Panc1 (cell line): ENCODE results near the gene PRCD. TPM values are rescaled to one million over a fixed set of nuclear protein-coding genes. Genes with fewer than 3 reads are reported as not detected.

Experiments
- ATAC-seq: fragments of 200-7000 bp; cut with Tn5 transposase; 2 replicates; pipeline ENCODE4 v1.9.1; 2020; ENCODE audit warnings: mild to moderate bottlenecking, moderate library complexity
- BruUV-seq: library from RNA; stranded (reverse); fragments of 400-500 nt; replicated peaks from 2 replicates; lab custom pipeline; 2021; lab: Mats Ljungman, UMichigan
- CTCF ChIA-PET: fragments of 300-600 bp; sonication (Branson Sonifier 250); formaldehyde crosslinking; loops from one replicate; lab custom pipeline; 2022; ENCODE audit warnings: antibody characterized with exemption; lab: Charles Lee
- POLR2A ChIA-PET: fragments of 300-600 bp; sonication (Branson Sonifier 250); formaldehyde crosslinking; loops from one replicate; lab custom pipeline; 2022; ENCODE audit warnings: antibody characterized with exemption; lab: Charles Lee
- DNase-seq: peaks from one replicate; pipeline ENCODE4 v3.0.0-alpha.2; 2010; ENCODE audit warnings: low read depth, low spot score
- H3K27ac ChIP-seq: 2 replicates; pipeline ENCODE4 v1.5.1; 2011; ENCODE audit warnings: mild to moderate bottlenecking, low read length, inconsistent platforms
- H3K27me3 ChIP-seq: fragments of 200-500 bp; sonication (Bioruptor generic); 2 replicates; pipeline ENCODE4 v1.6.0; 2014; ENCODE audit warnings: low read length, inconsistent platforms; ENCODE audit not compliant: control insufficient read depth, insufficient read depth
- H3K36me3 ChIP-seq: fragments of 200-500 bp; sonication (Bioruptor generic); 2 replicates; pipeline ENCODE4 v1.5.1; 2014; ENCODE audit warnings: inconsistent platforms, mild to moderate bottlenecking, low read length, moderate library complexity; ENCODE audit not compliant: control insufficient read depth, insufficient read depth
- H3K4me1 ChIP-seq: 2 replicates; pipeline ENCODE4 v1.5.1; 2011; ENCODE audit warnings: inconsistent platforms, mild to moderate bottlenecking, low read length, moderate library complexity; ENCODE audit not compliant: control insufficient read depth, insufficient read depth
- H3K4me3 ChIP-seq, 2 experiments: 2 replicates each; pipeline ENCODE4 v1.5.1; 2011 to 2012; ENCODE audit warnings: low read depth in 2 of 2, low read length in 2 of 2, mild to moderate bottlenecking in 2 of 2, inconsistent platforms in 1 of 2, moderate library complexity in 1 of 2
- H3K9me3 ChIP-seq: fragments of 200-500 bp; sonication (Bioruptor generic); 2 replicates; pipeline ENCODE4 v1.5.1; 2014; ENCODE audit warnings: low read depth, mild to moderate bottlenecking, inconsistent platforms, low read length, moderate library complexity; ENCODE audit not compliant: control insufficient read depth, insufficient read depth
- POLR2AphosphoS5 ChIP-seq: IDR thresholded peaks from 2 replicates; pipeline ENCODE4 v1.6.1; 2012; ENCODE audit warnings: mild to moderate bottlenecking, low read depth, low read length, moderate library complexity
- SIN3A ChIP-seq: IDR thresholded peaks from 2 replicates; pipeline ENCODE4 v1.6.1; 2012; ENCODE audit warnings: low read depth, mild to moderate bottlenecking, low read length, moderate library complexity, borderline replicate concordance; ENCODE audit not compliant: insufficient read depth
- TCF7L2 ChIP-seq: IDR thresholded peaks from 2 replicates; pipeline ENCODE4 v1.6.1; 2011; ENCODE audit warnings: mild to moderate bottlenecking, low read depth, low read length, inconsistent platforms
- in situ Hi-C: cut with HindIII; loops from 2 replicates; pipeline ENCODE4 v1.10.0; 2016; ENCODE audit warnings: low sequenced_read_pairs, low pct_unique_long_range_greater_than_20kb
- intact Hi-C: fragments of 100-400 bp; cut with micrococcal nuclease; formaldehyde crosslinking; loops from one replicate; pipeline ENCODE4 v1.10.0; 2022; ENCODE audit not compliant: unreplicated experiment
- total RNA-seq: library from RNA; stranded (reverse); gene quantifications from one replicate; pipeline ENCODE4 v1.2.1, GENCODE V29; 2021; ENCODE audit not compliant: unreplicated experiment
- TF ChIP-seq, protein P1 (sequence below): fragments of 450-650 bp; IDR thresholded peaks from 2 replicates; pipeline ENCODE4 v1.5.1; 2017; ENCODE audit warnings: mild to moderate bottlenecking
- TF ChIP-seq, protein P2 (sequence below), 2 experiments: IDR thresholded peaks; 2 replicates each; pipeline ENCODE4 v1.6.1; 2011 to 2012; ENCODE audit warnings: low read depth in 2 of 2, control low read depth in 1 of 2, low read length in 1 of 2, mild to moderate bottlenecking in 1 of 2, moderate library complexity in 1 of 2; ENCODE audit not compliant: insufficient read depth in 1 of 2

Gene PRCD
- total RNA-seq, 1 experiment from 2014 or later = 0.54 TPM

DNA sequence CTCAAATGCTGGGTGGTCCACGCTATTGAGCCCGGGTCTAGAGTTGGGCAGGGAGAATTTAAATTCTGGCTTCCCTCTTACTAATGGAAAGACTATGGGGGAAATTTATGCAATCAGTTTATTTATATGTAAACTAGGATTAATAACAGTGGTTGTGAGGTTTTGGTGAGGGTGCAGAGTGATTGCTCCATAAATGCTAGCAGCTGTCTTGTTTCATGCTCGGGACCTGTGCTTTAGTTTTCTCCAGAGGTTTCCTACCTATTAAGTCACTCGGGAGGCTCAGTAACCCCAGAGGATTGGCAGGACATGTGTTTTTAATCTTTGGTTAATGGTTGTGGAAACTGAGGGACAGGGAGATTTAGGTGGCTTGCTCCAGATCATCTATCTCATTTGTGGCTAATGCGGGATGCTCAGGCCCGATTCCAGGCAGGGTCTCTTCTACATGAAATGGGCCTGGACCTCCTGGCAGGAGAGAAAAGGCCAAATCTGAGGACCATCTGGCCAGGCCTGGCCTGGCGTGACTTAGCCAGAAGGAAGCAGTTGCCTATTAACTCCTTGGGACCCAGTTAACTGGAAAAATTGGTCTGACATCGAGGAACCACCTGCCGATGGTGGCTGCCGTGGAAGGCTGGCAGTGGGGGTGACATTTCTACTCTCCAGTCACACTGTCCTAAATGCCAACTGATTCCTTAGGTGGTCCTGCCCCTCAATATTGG lies 2.1 kb downstream of the PRCD start:
- H3K4me3 ChIP-seq = no peak overlapping the region
- H3K4me1 ChIP-seq = peaks cover 24% of the 10 kb centered on the region
- TF ChIP-seq, protein P1, sequence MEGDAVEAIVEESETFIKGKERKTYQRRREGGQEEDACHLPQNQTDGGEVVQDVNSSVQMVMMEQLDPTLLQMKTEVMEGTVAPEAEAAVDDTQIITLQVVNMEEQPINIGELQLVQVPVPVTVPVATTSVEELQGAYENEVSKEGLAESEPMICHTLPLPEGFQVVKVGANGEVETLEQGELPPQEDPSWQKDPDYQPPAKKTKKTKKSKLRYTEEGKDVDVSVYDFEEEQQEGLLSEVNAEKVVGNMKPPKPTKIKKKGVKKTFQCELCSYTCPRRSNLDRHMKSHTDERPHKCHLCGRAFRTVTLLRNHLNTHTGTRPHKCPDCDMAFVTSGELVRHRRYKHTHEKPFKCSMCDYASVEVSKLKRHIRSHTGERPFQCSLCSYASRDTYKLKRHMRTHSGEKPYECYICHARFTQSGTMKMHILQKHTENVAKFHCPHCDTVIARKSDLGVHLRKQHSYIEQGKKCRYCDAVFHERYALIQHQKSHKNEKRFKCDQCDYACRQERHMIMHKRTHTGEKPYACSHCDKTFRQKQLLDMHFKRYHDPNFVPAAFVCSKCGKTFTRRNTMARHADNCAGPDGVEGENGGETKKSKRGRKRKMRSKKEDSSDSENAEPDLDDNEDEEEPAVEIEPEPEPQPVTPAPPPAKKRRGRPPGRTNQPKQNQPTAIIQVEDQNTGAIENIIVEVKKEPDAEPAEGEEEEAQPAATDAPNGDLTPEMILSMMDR = no peak
- TF ChIP-seq, protein P2, sequence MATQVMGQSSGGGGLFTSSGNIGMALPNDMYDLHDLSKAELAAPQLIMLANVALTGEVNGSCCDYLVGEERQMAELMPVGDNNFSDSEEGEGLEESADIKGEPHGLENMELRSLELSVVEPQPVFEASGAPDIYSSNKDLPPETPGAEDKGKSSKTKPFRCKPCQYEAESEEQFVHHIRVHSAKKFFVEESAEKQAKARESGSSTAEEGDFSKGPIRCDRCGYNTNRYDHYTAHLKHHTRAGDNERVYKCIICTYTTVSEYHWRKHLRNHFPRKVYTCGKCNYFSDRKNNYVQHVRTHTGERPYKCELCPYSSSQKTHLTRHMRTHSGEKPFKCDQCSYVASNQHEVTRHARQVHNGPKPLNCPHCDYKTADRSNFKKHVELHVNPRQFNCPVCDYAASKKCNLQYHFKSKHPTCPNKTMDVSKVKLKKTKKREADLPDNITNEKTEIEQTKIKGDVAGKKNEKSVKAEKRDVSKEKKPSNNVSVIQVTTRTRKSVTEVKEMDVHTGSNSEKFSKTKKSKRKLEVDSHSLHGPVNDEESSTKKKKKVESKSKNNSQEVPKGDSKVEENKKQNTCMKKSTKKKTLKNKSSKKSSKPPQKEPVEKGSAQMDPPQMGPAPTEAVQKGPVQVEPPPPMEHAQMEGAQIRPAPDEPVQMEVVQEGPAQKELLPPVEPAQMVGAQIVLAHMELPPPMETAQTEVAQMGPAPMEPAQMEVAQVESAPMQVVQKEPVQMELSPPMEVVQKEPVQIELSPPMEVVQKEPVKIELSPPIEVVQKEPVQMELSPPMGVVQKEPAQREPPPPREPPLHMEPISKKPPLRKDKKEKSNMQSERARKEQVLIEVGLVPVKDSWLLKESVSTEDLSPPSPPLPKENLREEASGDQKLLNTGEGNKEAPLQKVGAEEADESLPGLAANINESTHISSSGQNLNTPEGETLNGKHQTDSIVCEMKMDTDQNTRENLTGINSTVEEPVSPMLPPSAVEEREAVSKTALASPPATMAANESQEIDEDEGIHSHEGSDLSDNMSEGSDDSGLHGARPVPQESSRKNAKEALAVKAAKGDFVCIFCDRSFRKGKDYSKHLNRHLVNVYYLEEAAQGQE (IDR thresholded peaks at IDR 0.05; ENCODE audit: insufficient read depth in 1 of 2, low read depth in 2 of 2, low read length in 1 of 2) = no peak
- BruUV-seq = no TSS peak
- intact Hi-C loops = no loop called here
- H3K27me3 ChIP-seq = no peaks in the 10 kb centered on the region; the same call in 1 of the 2 replicates
- H3K36me3 ChIP-seq = no peaks in the 10 kb centered on the region
- in situ Hi-C loops = no loop called here
- H3K27ac ChIP-seq = peak overlapping the region; percentile 64; the same call in 1 of the 2 replicates
- ChIA-PET CTCF (no interaction called here), POLR2A (no interaction called here)
- no peaks in the 10 kb centered on the region for H3K9me3 ChIP-seq
- no peak for ATAC-seq
- DNase-seq = no peak

DNA sequence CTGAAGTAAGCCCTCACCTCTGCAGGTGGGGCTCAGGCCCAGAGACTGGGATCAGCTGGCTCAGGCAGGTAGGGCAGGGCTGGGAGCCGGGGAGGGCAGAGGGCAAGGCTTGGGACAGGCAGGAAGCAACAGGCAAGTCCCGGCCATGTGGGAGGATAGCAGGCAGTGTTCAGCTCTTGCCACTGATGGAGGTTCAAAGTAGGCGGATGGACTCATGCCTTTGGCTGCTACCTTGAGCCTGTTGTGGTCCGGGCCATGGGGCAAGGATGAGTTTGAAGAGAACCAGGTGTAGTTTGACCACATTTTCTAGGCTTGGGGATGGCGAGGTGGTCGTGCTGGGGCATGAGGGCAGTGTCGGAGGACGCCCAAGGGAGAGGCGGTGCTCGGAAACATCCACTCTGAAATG lies 2.7 kb downstream of the PRCD start:
- Histone ChIP-seq H3K4me3 (no peak overlapping the region), H3K36me3 (no peaks in the 10 kb centered on the region), H3K27ac (no peak overlapping the region), H3K4me1 (peaks cover 28% of the 10 kb centered on the region), H3K9me3 (no peaks in the 10 kb centered on the region), H3K27me3 (no peaks in the 10 kb centered on the region; the same call in 1 of the 2 replicates)
- CTCF ChIA-PET = interaction anchor here (0.6 kb wide), 1 partner anchor 129 kb away, joined by 4 read pairs; no protein-coding TSS in a partner anchor
- DNase-seq = no peak
- POLR2A ChIA-PET = interaction anchor here (1.5 kb wide), 1 partner anchor 14 kb away, joined by 4 read pairs; no protein-coding TSS in a partner anchor
- TF ChIP-seq, protein P2 (IDR thresholded peaks at IDR 0.05; ENCODE audit: insufficient read depth in 1 of 2, low read depth in 2 of 2, low read length in 1 of 2) = no peak
- no peak for TF ChIP-seq SIN3A
- no peak for TF ChIP-seq POLR2AphosphoS5
- TF ChIP-seq, protein P1 = no peak
- no peak for TF ChIP-seq TCF7L2
- in situ Hi-C loops (no loop called here), intact Hi-C loops (no loop called here)
- BruUV-seq = no TSS peak
- ATAC-seq = no peak
